ENCODE measurements around the gene PREB. TPM values are rescaled to one million over a fixed set of nuclear protein-coding genes. Genes with fewer than 3 reads are reported as not detected.

PREB gene
- total RNA-seq, 1 donor from 2014 or later: 53.6 TPM

GRCh38 chr2:27089111-27089954 is 45.1 kb downstream of the PREB start:
- no peak for DNase-seq (ENCODE audit: extremely low spot score, unreplicated experiment)
- Mint-ChIP-seq H3K4me1 (ENCODE audit: unreplicated experiment) (peaks cover 4% of the 10 kb centered on the region), H3K4me3 (no peak overlapping the region), H3K27ac (no peak overlapping the region), H3K36me3 (no peaks in the 10 kb centered on the region), H3K27me3 (peaks cover 10% of the 10 kb centered on the region), H3K9me3 (no peaks in the 10 kb centered on the region)
- no peak for TF ChIP-seq CTCF (conservative IDR thresholded peaks at IDR 0.05)

- Mint-ChIP-seq H3K36me3 (no peaks in the 10 kb centered on the region), H3K27ac (no peak overlapping the region), H3K27me3 (peaks cover 10% of the 10 kb centered on the region), H3K4me1 (ENCODE audit: unreplicated experiment) (peaks cover 4% of the 10 kb centered on the region), H3K9me3 (no peaks in the 10 kb centered on the region), H3K4me3 (peak overlapping the region; percentile 51)
- no peak for TF ChIP-seq CTCF (conservative IDR thresholded peaks at IDR 0.05)
- DNase-seq (ENCODE audit: extremely low spot score, unreplicated experiment): no peak
Measured at GRCh38 chr2:27088634-27089033, 45.8 kb downstream of the PREB start.

- no peak for TF ChIP-seq CTCF (conservative IDR thresholded peaks at IDR 0.05)
- no peak overlapping the region for H3K27ac Mint-ChIP-seq
- peaks cover 10% of the 10 kb centered on the region for H3K27me3 Mint-ChIP-seq
- no peak for DNase-seq (ENCODE audit: extremely low spot score, unreplicated experiment)
- no peaks in the 10 kb centered on the region for H3K9me3 Mint-ChIP-seq
- H3K4me3 Mint-ChIP-seq: peak overlapping the region; percentile 70
- H3K4me1 Mint-ChIP-seq (ENCODE audit: unreplicated experiment): peaks cover 4% of the 10 kb centered on the region
- no peaks in the 10 kb centered on the region for H3K36me3 Mint-ChIP-seq
Measured at GRCh38 chr2:27087823-27088410, 46.5 kb downstream of the PREB start.

- peaks cover 10% of the 10 kb centered on the region for H3K27me3 Mint-ChIP-seq
- H3K4me1 Mint-ChIP-seq (ENCODE audit: unreplicated experiment): peaks cover 4% of the 10 kb centered on the region
- peak within 1 kb of the TSS; percentile 88 for H3K4me3 Mint-ChIP-seq
- peak; percentile 49 for TF ChIP-seq CTCF (conservative IDR thresholded peaks at IDR 0.05)
- H3K36me3 Mint-ChIP-seq: no peaks in the 10 kb centered on the region
- H3K9me3 Mint-ChIP-seq: no peaks in the 10 kb centered on the region
- H3K27ac Mint-ChIP-seq: peak within 1 kb of the TSS; percentile 55
- DNase-seq (ENCODE audit: extremely low spot score, unreplicated experiment): no peak
Measured at GRCh38 chr2:27086724-27087593, 47.5 kb downstream of the PREB start, which contains the start of gene KHK. Gene KHK (plus strand): TSS chr2:27086772. CDS start chr2:27087260, 488 bp downstream.

- Mint-ChIP-seq H3K36me3 (peaks cover 3% of the 10 kb centered on the region), H3K27ac (no peak overlapping the region), H3K9me3 (no peaks in the 10 kb centered on the region), H3K4me3 (peak overlapping the region; percentile 88), H3K4me1 (ENCODE audit: unreplicated experiment) (peaks cover 5% of the 10 kb centered on the region), H3K27me3 (peaks cover 10% of the 10 kb centered on the region)
- DNase-seq (ENCODE audit: extremely low spot score, unreplicated experiment): peak; percentile 99
- TF ChIP-seq CTCF (conservative IDR thresholded peaks at IDR 0.05): peak; percentile 97
Measured at GRCh38 chr2:27086090-27086723, 48.2 kb downstream of the PREB start.
